HepG2 (cell line): ENCODE data around the gene COPZ2. TPM values are rescaled to one million over a fixed set of nuclear protein-coding genes. Genes with fewer than 3 reads are reported as not detected.

Source experiments
- CENPX ChIP-seq: sonication (generic); formaldehyde crosslinking; IDR thresholded peaks from 2 replicates; pipeline ENCODE4 v1.9.0; 2021; ENCODE audit warnings: mild to moderate bottlenecking, missing genetic modification reagents, moderate library complexity
- FIP1L1 ChIP-seq: fragments of 200-400 bp; formaldehyde crosslinking; IDR thresholded peaks from 2 replicates; pipeline ENCODE4 v1.6.1; 2018; ENCODE audit warnings: low read depth, mild to moderate bottlenecking, low read length, moderate library complexity, borderline replicate concordance; ENCODE audit not compliant: insufficient read depth
- HOXA3 ChIP-seq: sonication (generic); formaldehyde crosslinking; IDR thresholded peaks from 2 replicates; pipeline ENCODE4 v1.5.0; 2020; ENCODE audit warnings: missing genetic modification reagents
- KAT8 ChIP-seq: IDR thresholded peaks from 2 replicates; pipeline ENCODE4 v1.6.1; 2016; ENCODE audit warnings: missing genetic modification reagents, missing compliant biosample characterization
- KLF9 ChIP-seq: IDR thresholded peaks from 2 replicates; pipeline ENCODE4 v1.6.1; 2016; ENCODE audit warnings: low read depth
- MATR3 ChIP-seq: sonication (generic); formaldehyde crosslinking; IDR thresholded peaks from 2 replicates; pipeline ENCODE4 v1.4.0; 2020; ENCODE audit warnings: missing genetic modification reagents
- NCOA2 ChIP-seq: sonication (generic); formaldehyde crosslinking; IDR thresholded peaks from 2 replicates; pipeline ENCODE4 v1.8.0; 2022; ENCODE audit warnings: inconsistent platforms
- NFE2 ChIP-seq: sonication (generic); formaldehyde crosslinking; IDR thresholded peaks from 2 replicates; pipeline ENCODE4 v1.4.0; 2020; ENCODE audit warnings: missing genetic modification reagents
- PPARG ChIP-seq: conservative IDR thresholded peaks from 2 replicates; pipeline ENCODE4 v1.6.1; 2016; ENCODE audit warnings: missing biosample characterization, missing genetic modification reagents
- SSRP1 ChIP-seq: IDR thresholded peaks from 2 replicates; pipeline ENCODE4 v1.6.1; 2016; ENCODE audit warnings: control low read depth
- TCF12 ChIP-seq, 2 experiments: fragments of 450-650 bp in 1 of 2; sonication (generic) in 1 of 2; formaldehyde crosslinking in 1 of 2; IDR thresholded peaks; 2 replicates each; pipeline versions ENCODE4 v1.6.1 to v1.8.0; 2017 to 2022; ENCODE audit warnings: antibody characterized with exemption in 1 of 2, mild to moderate bottlenecking in 1 of 2, missing genetic modification reagents in 1 of 2, moderate library complexity in 1 of 2
- ZMYM4 ChIP-seq: sonication (generic); formaldehyde crosslinking; IDR thresholded peaks from 2 replicates; pipeline ENCODE4 v1.8.1; 2023; ENCODE audit warnings: mild to moderate bottlenecking, missing genetic modification reagents
- ZNF136 ChIP-seq: sonication (generic); formaldehyde crosslinking; IDR thresholded peaks from 2 replicates; pipeline ENCODE4 v1.8.1; 2022; ENCODE audit warnings: low read depth, mild to moderate bottlenecking, moderate library complexity, missing genetic modification reagents
- ZNF225 ChIP-seq: sonication (generic); formaldehyde crosslinking; IDR thresholded peaks from 2 replicates; pipeline ENCODE4 v1.4.0; 2020; ENCODE audit warnings: mild to moderate bottlenecking, missing genetic modification reagents
- ZNF354B ChIP-seq: sonication (generic); formaldehyde crosslinking; IDR thresholded peaks from 2 replicates; pipeline ENCODE4 v1.8.0; 2022; ENCODE audit warnings: mild to moderate bottlenecking, missing genetic modification reagents
- ZNF484 ChIP-seq: sonication (generic); formaldehyde crosslinking; IDR thresholded peaks from 2 replicates; pipeline ENCODE4 v1.5.1; 2020; ENCODE audit warnings: mild to moderate bottlenecking, low read depth, missing genetic modification reagents, borderline replicate concordance
- ZNF790 ChIP-seq: sonication (generic); formaldehyde crosslinking; IDR thresholded peaks from 2 replicates; pipeline ENCODE4 v1.8.0; 2022; ENCODE audit warnings: missing genetic modification reagents, mild to moderate bottlenecking, borderline replicate concordance
- ZNF816 ChIP-seq: sonication (generic); formaldehyde crosslinking; IDR thresholded peaks from 2 replicates; pipeline ENCODE4 v1.8.0; 2022; ENCODE audit warnings: missing genetic modification reagents, mild to moderate bottlenecking, borderline replicate concordance
- polyA plus RNA-seq, 8 experiments: library from polyadenylated mRNA; depleted of rRNA in 3 of 8; stranded (reverse) in 7 of 8; unstranded in 1 of 8; fragments of >200 nt; fragmentation: Illumina TruSeq in 4 of 8; extraction: Trizol in 4 of 8; gene quantifications; 2 replicates each; pipeline versions ENCODE4 v1.2.1 to v1.2.3, GENCODE V29; 2011 to 2016; ENCODE audit warnings: low read depth in 4 of 8, missing spikeins in 1 of 8, mixed read lengths in 1 of 8; ENCODE audit not compliant: insufficient read depth in 1 of 8
- total RNA-seq, 5 experiments: library from RNA; depleted of rRNA; stranded (reverse); fragments of >200 nt; fragmentation: Illumina TruSeq; extraction: Trizol; gene quantifications; 2 replicates each; pipeline ENCODE4 v1.2.3, GENCODE V29; 2016; ENCODE audit warnings: low read depth in 1 of 5
- TF ChIP-seq, protein P1 (sequence below): sonication (generic); formaldehyde crosslinking; IDR thresholded peaks from 2 replicates; pipeline ENCODE4 v1.5.0; 2020; ENCODE audit warnings: missing genetic modification reagents
- TF ChIP-seq, protein P2 (sequence below): sonication (generic); formaldehyde crosslinking; IDR thresholded peaks from 2 replicates; pipeline ENCODE4 v1.5.0; 2020; ENCODE audit warnings: mild to moderate bottlenecking, missing genetic modification reagents
- TF ChIP-seq, protein P3 (sequence below): IDR thresholded peaks from 2 replicates; pipeline ENCODE4 v1.6.1; 2016; ENCODE audit warnings: low read depth, missing genetic modification reagents, missing compliant biosample characterization

The COPZ2 gene
- total and polyA plus RNA-seq, 2 of the 13 experiments (the other 11 are each of a cell fraction or from before 2014, with no cell fraction given): 0.61 to 1.5 TPM

DNA sequence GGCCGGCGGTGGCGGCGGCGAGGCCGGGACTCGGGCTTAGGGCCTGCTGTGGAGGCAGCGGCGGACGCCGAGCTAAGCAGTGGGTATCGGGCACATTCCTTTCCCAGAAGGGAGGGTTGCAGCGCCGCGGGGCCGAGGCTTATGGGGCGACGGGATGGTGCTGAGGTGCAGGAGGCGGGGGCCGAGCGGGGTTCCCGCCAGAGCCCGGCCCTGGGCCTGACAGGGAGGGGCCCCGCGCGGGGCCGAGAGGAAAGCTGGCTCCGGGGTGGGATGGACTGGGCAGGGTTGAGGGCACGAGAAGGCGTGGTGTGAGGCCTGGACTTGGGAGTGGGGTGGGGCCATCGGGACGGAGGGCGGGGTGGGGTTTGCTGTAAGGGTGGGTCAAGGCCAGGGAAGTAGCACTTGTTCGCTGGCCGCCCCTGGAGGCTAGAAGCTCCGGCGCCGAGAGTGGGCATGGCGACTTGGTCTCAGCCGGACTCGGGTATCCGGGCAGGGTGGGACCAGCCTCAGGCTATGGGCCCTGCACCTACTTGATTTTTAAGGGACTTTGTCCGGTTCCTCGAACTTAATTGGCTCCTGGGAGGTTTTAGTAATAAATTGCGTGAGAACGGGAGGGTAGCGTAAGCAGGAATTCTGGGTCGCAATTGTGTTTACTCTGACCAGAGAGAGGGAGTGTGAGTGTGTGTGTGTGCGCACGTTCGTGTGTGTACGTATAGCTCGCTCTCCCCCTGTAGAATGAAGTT is 11.0 kb upstream of the COPZ2 start (continued):
- TF ChIP-seq KLF9 (no peak; the same call in 1 of the 2 replicates), FIP1L1 (no peak), ZNF225 (CRISPR knock-in tag) (peak; percentile 65; the same call in 1 of the 2 replicates), SSRP1 (CRISPR knock-in tag) (0 out of 2 replicates have a peak, but pooled peaks have one; percentile 71), NCOA2 (CRISPR knock-in tag) (peak; percentile 77), ZNF484 (CRISPR knock-in tag) (no peak), ZNF816 (CRISPR knock-in tag) (peak; percentile 88), ZNF354B (CRISPR knock-in tag) (no peak), CENPX (no peak), ZNF790 (CRISPR knock-in tag) (no peak), ZNF136 (no peak), PPARG (CRISPR knock-in tag) (peak; percentile 48), KAT8 (CRISPR knock-in tag) (peak; percentile 85), MATR3 (no peak), HOXA3 (CRISPR knock-in tag) (peak; percentile 81), TCF12 (IDR thresholded peaks at IDR 0.05) (no peak), TCF12 (CRISPR knock-in tag; IDR thresholded peaks at IDR 0.05) (peak; percentile 61), ZMYM4 (CRISPR knock-in tag) (peak; percentile 64; the same call in 1 of the 2 replicates), NFE2 (CRISPR knock-in tag) (no peak)
- TF ChIP-seq, protein P1, sequence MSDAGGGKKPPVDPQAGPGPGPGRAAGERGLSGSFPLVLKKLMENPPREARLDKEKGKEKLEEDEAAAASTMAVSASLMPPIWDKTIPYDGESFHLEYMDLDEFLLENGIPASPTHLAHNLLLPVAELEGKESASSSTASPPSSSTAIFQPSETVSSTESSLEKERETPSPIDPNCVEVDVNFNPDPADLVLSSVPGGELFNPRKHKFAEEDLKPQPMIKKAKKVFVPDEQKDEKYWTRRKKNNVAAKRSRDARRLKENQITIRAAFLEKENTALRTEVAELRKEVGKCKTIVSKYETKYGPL (CRISPR knock-in tag): no peak; the same call in 1 of the 2 replicates
- TF ChIP-seq, protein P2, sequence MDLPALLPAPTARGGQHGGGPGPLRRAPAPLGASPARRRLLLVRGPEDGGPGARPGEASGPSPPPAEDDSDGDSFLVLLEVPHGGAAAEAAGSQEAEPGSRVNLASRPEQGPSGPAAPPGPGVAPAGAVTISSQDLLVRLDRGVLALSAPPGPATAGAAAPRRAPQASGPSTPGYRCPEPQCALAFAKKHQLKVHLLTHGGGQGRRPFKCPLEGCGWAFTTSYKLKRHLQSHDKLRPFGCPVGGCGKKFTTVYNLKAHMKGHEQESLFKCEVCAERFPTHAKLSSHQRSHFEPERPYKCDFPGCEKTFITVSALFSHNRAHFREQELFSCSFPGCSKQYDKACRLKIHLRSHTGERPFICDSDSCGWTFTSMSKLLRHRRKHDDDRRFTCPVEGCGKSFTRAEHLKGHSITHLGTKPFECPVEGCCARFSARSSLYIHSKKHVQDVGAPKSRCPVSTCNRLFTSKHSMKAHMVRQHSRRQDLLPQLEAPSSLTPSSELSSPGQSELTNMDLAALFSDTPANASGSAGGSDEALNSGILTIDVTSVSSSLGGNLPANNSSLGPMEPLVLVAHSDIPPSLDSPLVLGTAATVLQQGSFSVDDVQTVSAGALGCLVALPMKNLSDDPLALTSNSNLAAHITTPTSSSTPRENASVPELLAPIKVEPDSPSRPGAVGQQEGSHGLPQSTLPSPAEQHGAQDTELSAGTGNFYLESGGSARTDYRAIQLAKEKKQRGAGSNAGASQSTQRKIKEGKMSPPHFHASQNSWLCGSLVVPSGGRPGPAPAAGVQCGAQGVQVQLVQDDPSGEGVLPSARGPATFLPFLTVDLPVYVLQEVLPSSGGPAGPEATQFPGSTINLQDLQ (CRISPR knock-in tag): peak; percentile 29
- TF ChIP-seq, protein P3, sequence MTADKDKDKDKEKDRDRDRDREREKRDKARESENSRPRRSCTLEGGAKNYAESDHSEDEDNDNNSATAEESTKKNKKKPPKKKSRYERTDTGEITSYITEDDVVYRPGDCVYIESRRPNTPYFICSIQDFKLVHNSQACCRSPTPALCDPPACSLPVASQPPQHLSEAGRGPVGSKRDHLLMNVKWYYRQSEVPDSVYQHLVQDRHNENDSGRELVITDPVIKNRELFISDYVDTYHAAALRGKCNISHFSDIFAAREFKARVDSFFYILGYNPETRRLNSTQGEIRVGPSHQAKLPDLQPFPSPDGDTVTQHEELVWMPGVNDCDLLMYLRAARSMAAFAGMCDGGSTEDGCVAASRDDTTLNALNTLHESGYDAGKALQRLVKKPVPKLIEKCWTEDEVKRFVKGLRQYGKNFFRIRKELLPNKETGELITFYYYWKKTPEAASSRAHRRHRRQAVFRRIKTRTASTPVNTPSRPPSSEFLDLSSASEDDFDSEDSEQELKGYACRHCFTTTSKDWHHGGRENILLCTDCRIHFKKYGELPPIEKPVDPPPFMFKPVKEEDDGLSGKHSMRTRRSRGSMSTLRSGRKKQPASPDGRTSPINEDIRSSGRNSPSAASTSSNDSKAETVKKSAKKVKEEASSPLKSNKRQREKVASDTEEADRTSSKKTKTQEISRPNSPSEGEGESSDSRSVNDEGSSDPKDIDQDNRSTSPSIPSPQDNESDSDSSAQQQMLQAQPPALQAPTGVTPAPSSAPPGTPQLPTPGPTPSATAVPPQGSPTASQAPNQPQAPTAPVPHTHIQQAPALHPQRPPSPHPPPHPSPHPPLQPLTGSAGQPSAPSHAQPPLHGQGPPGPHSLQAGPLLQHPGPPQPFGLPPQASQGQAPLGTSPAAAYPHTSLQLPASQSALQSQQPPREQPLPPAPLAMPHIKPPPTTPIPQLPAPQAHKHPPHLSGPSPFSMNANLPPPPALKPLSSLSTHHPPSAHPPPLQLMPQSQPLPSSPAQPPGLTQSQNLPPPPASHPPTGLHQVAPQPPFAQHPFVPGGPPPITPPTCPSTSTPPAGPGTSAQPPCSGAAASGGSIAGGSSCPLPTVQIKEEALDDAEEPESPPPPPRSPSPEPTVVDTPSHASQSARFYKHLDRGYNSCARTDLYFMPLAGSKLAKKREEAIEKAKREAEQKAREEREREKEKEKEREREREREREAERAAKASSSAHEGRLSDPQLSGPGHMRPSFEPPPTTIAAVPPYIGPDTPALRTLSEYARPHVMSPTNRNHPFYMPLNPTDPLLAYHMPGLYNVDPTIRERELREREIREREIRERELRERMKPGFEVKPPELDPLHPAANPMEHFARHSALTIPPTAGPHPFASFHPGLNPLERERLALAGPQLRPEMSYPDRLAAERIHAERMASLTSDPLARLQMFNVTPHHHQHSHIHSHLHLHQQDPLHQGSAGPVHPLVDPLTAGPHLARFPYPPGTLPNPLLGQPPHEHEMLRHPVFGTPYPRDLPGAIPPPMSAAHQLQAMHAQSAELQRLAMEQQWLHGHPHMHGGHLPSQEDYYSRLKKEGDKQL (CRISPR knock-in tag): 0 out of 2 replicates have a peak, but pooled peaks have one; percentile 17
